Keratinocyte (primary cell): ENCODE measurements around the gene COPG2. TPM values are rescaled to one million over a fixed set of nuclear protein-coding genes. Genes with fewer than 3 reads are reported as not detected.

Experiments
- DNase-seq: peaks from one replicate; pipeline ENCODE4 v3.0.0-alpha.2; 2011; ENCODE audit warnings: low read depth, missing footprints, low spot score
- FAIRE-seq: peaks from 2 replicates; lab custom pipeline; 2011; peaks lifted over from hg19 to GRCh38; lab: Jason Lieb, UNC
- H2AFZ ChIP-seq: 2 replicates; pipeline ENCODE4 v1.6.0; 2012; ENCODE audit warnings: low read length, control low read depth, inconsistent platforms; ENCODE audit not compliant: control insufficient read depth
- H3K27ac ChIP-seq: 2 replicates; pipeline ENCODE4 v1.5.1; 2011; ENCODE audit warnings: low read length; ENCODE audit not compliant: control insufficient read depth, insufficient read depth
- H3K27me3 ChIP-seq: 3 replicates; pipeline ENCODE4 v1.6.0; 2011; ENCODE audit warnings: low read length; ENCODE audit not compliant: control insufficient read depth, insufficient read depth; ENCODE audit errors: extremely low read depth
- H3K36me3 ChIP-seq, 2 experiments: 2 replicates in 1 of 2; 3 replicates in 1 of 2; pipeline ENCODE4 v1.5.1; 2011; ENCODE audit warnings: low read length in 2 of 2, mild to moderate bottlenecking in 1 of 2; ENCODE audit not compliant: control insufficient read depth in 2 of 2, insufficient read depth in 2 of 2; ENCODE audit errors: extremely low read depth in 1 of 2
- H3K4me1 ChIP-seq: 3 replicates; pipeline ENCODE4 v1.5.1; 2011; ENCODE audit warnings: low read length; ENCODE audit not compliant: control insufficient read depth, insufficient read depth; ENCODE audit errors: extremely low read depth
- H3K4me2 ChIP-seq: 3 replicates; pipeline ENCODE4 v1.6.0; 2011; ENCODE audit warnings: low read depth, low read length; ENCODE audit not compliant: control insufficient read depth, insufficient read depth; ENCODE audit errors: extremely low read depth
- H3K4me3 ChIP-seq, 3 experiments: fragments of 200-600 bp in 1 of 3; sonication (generic) in 1 of 3; 2 replicates in 2 of 3; 3 replicates in 1 of 3; pipeline ENCODE4 v1.5.1; 2011 to 2016; ENCODE audit warnings: low read length in 3 of 3, mild to moderate bottlenecking in 3 of 3, control low read depth in 2 of 3, inconsistent platforms in 1 of 3, low read depth in 1 of 3, mixed read lengths in 1 of 3, mixed run types in 1 of 3, moderate library complexity in 1 of 3; ENCODE audit not compliant: control insufficient read depth in 2 of 3, insufficient read depth in 2 of 3; ENCODE audit errors: extremely low read depth in 1 of 3
- H3K79me2 ChIP-seq: 2 replicates; pipeline ENCODE4 v1.6.0; 2012; ENCODE audit warnings: low read length; ENCODE audit not compliant: control insufficient read depth, insufficient read depth
- H3K9ac ChIP-seq: 3 replicates; pipeline ENCODE4 v1.6.0; 2011; ENCODE audit warnings: low read length; ENCODE audit not compliant: control insufficient read depth, insufficient read depth; ENCODE audit errors: extremely low read depth
- H3K9me1 ChIP-seq: 3 replicates; pipeline ENCODE4 v1.6.0; 2011; ENCODE audit warnings: low read length; ENCODE audit not compliant: control insufficient read depth, insufficient read depth; ENCODE audit errors: extremely low read depth
- H3K9me3 ChIP-seq: 2 replicates; pipeline ENCODE4 v1.5.1; 2012; ENCODE audit warnings: low read depth, low read length; ENCODE audit not compliant: control insufficient read depth
- H4K20me1 ChIP-seq: 3 replicates; pipeline ENCODE4 v1.6.0; 2011; ENCODE audit warnings: low read length; ENCODE audit not compliant: control insufficient read depth, insufficient read depth; ENCODE audit errors: extremely low read depth
- CTCF ChIP-seq, 3 experiments: IDR thresholded peaks in 1 of 3; conservative IDR thresholded peaks in 1 of 3; optimal IDR thresholded peaks in 1 of 3; 2 replicates in 2 of 3; 3 replicates in 1 of 3; pipeline versions ENCODE3 to v1.5.1; 2011; ENCODE audit warnings: low read length in 3 of 3, mild to moderate bottlenecking in 3 of 3, moderate library complexity in 2 of 3, control low read depth in 1 of 3, inconsistent platforms in 1 of 3; ENCODE audit not compliant: insufficient read depth in 2 of 3; ENCODE audit errors: extremely low read depth in 1 of 3
- EZH2 ChIP-seq: IDR thresholded peaks from one replicate; pipeline ENCODE4 v1.6.1; 2012; ENCODE audit warnings: inconsistent platforms, mild to moderate bottlenecking, low read length, moderate library complexity
- dilution Hi-C: fragments of 300-500 bp; cut with MboI; formaldehyde crosslinking; loops from one replicate; pipeline ENCODE4 v1.7.0; 2020; ENCODE audit warnings: low sequenced_read_pairs; ENCODE audit not compliant: extremely low pct_ligation_motif_present
- polyA plus RNA-seq, 5 experiments: library from polyadenylated mRNA; depleted of rRNA in 3 of 5; stranded (reverse) in 3 of 5; stranded (forward) in 1 of 5; unstranded in 1 of 5; fragments of >200 nt; gene quantifications; 1 replicate in 1 of 5; 2 replicates in 3 of 5; 3 replicates in 1 of 5; pipeline versions ENCODE4 v1.2.1 to v1.2.3, GENCODE V29; 2011 to 2012; ENCODE audit warnings: missing spikeins in 2 of 5, low read depth in 1 of 5, low replicate concordance in 1 of 5

The COPG2 gene
- polyA plus RNA-seq, 1 donor (not counting 4 experiments of a cell fraction or from before 2014, with no cell fraction given): 38.8 TPM

- dilution Hi-C loops: no loop called here
- Histone ChIP-seq H3K36me3 (no peaks in the 10 kb centered on the region), H3K79me2 (no peaks in the 10 kb centered on the region), H2AFZ (no peak overlapping the region), H3K9me1 (no peaks in the 10 kb centered on the region), H3K4me3 (no peak overlapping the region), H3K9ac (no peak overlapping the region), H3K4me2 (no peak overlapping the region), H3K4me1 (no peaks in the 10 kb centered on the region), H4K20me1 (no peaks in the 10 kb centered on the region), H3K27ac (no peak overlapping the region), H3K9me3 (no peaks in the 10 kb centered on the region), H3K27me3 (no peaks in the 10 kb centered on the region)
- DNase-seq: no peak
- TF ChIP-seq CTCF (optimal IDR thresholded peaks at IDR 0.05 in 1 of 3, IDR thresholded peaks at IDR 0.05 in 1 of 3, conservative IDR thresholded peaks at IDR 0.05 in 1 of 3; ENCODE audit: extremely low read depth in 1 of 3, insufficient read depth in 2 of 3, low read length in 3 of 3): no peak
- no peak for TF ChIP-seq EZH2
- FAIRE-seq: no peak
Measured at GRCh38 chr7:130622866-130623265, 45.7 kb downstream of the COPG2 start.

- H3K9ac ChIP-seq: no peak overlapping the region
- H2AFZ ChIP-seq: no peak overlapping the region
- H3K36me3 ChIP-seq: peaks cover 0 to 3% of the 10 kb centered on the region in 2 experiments
- no peaks in the 10 kb centered on the region for H3K27me3 ChIP-seq
- H3K4me2 ChIP-seq: no peak overlapping the region
- dilution Hi-C loops: no loop called here
- FAIRE-seq: no peak
- no peaks in the 10 kb centered on the region for H3K9me3 ChIP-seq
- DNase-seq: no peak
- H3K4me3 ChIP-seq: no peak overlapping the region
- TF ChIP-seq EZH2 (no peak), CTCF (optimal IDR thresholded peaks at IDR 0.05 in 1 of 3, IDR thresholded peaks at IDR 0.05 in 1 of 3, conservative IDR thresholded peaks at IDR 0.05 in 1 of 3; ENCODE audit: extremely low read depth in 1 of 3, insufficient read depth in 2 of 3, low read length in 3 of 3) (no peak)
- no peaks in the 10 kb centered on the region for H3K4me1 ChIP-seq
- H3K27ac ChIP-seq: no peak overlapping the region
- no peaks in the 10 kb centered on the region for H3K79me2 ChIP-seq
- no peaks in the 10 kb centered on the region for H4K20me1 ChIP-seq
- no peaks in the 10 kb centered on the region for H3K9me1 ChIP-seq
Measured at GRCh38 chr7:130615583-130615982, 53.0 kb downstream of the COPG2 start.
